ENCODE measurements around the gene XYLT2.
A peak's percentile ranks its signal among the peaks of the same experiment; 100 is the strongest.

The XYLT2 gene

DNA sequence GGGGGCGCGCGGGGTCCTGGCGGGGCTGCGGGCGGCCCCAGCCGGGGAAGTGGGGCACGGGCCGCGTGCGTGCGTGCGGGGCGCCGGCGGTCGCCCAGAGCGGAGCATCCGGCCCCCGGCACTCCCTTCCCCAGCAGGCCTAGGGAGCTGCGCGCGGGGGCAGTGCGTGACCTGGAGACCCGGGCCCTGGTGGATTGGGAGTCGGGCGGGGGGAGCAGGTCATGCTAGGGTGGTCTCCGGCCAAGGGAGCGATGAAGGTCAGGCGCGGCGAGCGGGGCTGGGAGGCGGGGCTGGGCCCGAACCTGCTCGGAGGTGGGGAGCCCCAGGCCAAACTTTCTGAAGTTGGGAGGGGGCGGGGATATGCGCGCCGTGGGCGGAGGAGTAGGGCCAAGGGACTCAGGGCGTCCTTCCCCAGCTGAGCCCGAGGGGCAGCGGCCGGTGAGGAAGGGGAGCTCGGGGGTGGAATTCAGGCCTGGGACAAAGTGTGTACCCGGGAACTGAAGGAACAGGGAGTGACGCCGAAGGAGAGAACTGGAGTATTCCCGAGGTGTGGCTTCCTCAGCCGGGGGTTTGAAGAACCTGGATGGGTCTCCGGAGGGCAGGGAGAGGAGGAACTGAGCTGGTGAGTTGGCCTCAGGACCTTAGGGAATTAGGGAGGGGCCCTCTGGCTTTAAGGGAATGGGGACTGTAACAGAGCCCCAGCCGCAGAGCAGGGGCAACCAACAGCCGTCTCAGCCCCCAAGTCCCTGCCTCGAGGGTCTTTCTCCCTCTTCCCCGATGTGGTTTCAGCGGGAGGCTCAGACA is 589 bp downstream of the XYLT2 start:
- TF ChIP-seq, protein P1, sequence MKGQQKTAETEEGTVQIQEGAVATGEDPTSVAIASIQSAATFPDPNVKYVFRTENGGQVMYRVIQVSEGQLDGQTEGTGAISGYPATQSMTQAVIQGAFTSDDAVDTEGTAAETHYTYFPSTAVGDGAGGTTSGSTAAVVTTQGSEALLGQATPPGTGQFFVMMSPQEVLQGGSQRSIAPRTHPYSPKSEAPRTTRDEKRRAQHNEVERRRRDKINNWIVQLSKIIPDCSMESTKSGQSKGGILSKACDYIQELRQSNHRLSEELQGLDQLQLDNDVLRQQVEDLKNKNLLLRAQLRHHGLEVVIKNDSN (IDR thresholded peaks at IDR 0.05): no peak
- TF ChIP-seq ZBTB7A (IDR thresholded peaks at IDR 0.05; ENCODE audit: low read depth): peak; percentile 50; the same call in 1 of the 2 replicates
- no peak for TF ChIP-seq RAD21 (IDR thresholded peaks at IDR 0.05; ENCODE audit: low read depth)
- TF ChIP-seq EGR1 (IDR thresholded peaks at IDR 0.05): peak; percentile 69; the same call in 1 of the 2 replicates

DNA sequence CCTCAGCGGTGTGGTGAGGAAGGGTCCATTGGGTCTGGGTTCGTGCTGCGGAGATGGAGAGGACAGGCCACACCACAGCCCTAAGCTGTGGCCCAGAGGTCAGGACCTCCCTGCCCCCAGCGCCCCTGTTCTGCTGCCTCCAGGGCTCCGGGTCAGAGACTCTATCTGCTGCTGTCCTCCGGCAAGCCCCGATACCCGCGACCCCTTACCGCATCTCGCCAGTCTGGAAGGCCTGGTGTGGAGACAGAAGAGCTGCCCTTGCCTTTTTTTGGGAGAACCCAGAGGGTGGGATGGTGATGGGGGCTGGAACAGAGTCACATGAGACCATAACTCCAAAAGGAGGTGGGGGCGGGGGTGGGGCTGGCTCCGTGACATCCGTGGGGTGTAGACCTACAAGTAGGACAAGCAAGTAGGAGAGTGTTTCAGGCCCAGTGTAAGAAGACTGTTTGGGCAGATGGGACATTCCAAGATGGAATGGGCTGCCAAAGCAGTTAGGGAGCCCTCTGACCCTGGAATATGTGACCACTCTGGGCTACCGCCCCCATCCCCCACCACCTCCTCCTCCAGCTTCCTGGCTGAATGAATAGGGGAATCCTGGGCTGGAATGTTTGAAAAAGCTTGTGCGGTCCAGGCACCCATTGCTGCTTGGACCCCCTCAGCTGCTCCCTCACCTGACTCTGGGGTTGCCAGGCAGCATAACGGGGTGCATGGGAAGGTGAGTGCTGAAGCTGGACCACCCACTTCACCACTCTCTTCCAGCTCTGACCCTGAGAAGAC is 1.4 kb downstream of the XYLT2 start:
- TF ChIP-seq, protein P2, sequence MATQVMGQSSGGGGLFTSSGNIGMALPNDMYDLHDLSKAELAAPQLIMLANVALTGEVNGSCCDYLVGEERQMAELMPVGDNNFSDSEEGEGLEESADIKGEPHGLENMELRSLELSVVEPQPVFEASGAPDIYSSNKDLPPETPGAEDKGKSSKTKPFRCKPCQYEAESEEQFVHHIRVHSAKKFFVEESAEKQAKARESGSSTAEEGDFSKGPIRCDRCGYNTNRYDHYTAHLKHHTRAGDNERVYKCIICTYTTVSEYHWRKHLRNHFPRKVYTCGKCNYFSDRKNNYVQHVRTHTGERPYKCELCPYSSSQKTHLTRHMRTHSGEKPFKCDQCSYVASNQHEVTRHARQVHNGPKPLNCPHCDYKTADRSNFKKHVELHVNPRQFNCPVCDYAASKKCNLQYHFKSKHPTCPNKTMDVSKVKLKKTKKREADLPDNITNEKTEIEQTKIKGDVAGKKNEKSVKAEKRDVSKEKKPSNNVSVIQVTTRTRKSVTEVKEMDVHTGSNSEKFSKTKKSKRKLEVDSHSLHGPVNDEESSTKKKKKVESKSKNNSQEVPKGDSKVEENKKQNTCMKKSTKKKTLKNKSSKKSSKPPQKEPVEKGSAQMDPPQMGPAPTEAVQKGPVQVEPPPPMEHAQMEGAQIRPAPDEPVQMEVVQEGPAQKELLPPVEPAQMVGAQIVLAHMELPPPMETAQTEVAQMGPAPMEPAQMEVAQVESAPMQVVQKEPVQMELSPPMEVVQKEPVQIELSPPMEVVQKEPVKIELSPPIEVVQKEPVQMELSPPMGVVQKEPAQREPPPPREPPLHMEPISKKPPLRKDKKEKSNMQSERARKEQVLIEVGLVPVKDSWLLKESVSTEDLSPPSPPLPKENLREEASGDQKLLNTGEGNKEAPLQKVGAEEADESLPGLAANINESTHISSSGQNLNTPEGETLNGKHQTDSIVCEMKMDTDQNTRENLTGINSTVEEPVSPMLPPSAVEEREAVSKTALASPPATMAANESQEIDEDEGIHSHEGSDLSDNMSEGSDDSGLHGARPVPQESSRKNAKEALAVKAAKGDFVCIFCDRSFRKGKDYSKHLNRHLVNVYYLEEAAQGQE (IDR thresholded peaks at IDR 0.05; ENCODE audit: low read depth): no peak
- TF ChIP-seq EGR1 (IDR thresholded peaks at IDR 0.05): no peak
- no peak for TF ChIP-seq YY1 (IDR thresholded peaks at IDR 0.05; ENCODE audit: low read depth)

DNA sequence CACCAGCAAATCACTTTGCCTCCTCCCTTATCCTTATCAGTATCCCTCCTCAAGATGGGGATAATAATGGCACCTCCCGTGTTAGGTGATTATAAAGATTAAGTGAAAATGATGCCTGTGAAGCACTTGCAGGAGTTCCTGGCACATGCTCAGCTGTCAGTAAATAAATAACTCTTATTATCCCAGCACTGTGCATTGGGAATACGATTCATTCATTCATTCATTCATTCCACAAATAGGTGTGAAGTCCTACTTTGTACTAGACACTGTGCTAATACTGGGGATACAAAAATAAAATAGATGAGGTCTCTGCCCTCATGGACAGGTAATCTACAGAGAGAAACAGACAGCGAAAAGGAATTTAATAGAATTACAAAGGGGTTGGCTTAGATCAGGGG is 2.0 kb downstream of the XYLT2 start:
- TF ChIP-seq EP300 (IDR thresholded peaks at IDR 0.05; ENCODE audit: borderline replicate concordance): no peak
- no peak for TF ChIP-seq YY1 (IDR thresholded peaks at IDR 0.05; ENCODE audit: low read depth)

DNA sequence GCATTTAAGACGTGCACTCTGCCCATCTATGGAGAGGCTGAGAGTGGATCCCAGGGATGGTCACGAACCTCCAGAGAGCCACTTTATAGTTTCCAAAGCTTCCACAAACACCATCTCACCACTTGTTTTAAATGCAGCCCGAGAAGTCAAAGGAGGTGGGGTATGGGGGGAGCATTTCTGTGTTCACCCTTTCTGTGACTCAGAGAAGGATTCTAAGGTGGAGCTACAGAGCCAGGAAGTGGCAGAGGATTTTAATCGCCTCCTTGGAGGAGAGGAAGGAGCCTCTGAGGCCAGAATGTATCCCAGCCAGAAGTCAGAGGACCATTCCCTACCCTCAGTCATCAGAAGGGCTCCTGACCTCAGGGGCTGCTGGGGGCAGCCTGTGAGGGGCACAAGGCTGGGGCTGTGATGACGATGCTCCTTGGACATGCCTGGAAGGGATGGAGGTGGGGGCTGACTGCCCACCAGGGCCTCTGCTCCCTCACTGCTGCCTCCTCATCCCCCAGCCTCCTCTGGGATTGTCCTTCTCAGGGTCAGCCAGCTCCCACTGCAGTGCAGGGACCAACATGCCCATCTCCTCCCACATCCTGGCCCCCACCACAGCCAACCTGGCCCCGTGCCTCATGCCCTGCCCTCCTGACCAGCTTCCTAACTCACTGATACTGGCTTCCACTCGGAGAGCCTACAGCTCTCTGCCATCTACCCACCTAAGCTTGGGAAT is 2.8 kb downstream of the XYLT2 start:
- no peak for TF ChIP-seq RAD21 (IDR thresholded peaks at IDR 0.05; ENCODE audit: low read depth)
- TF ChIP-seq EGR1 (IDR thresholded peaks at IDR 0.05): no peak
- no peak for TF ChIP-seq TEAD4 (IDR thresholded peaks at IDR 0.05)
- no peak for TF ChIP-seq FOXM1 (IDR thresholded peaks at IDR 0.05; ENCODE audit: borderline replicate concordance, low read depth)
- TF ChIP-seq TCF12 (IDR thresholded peaks at IDR 0.05; ENCODE audit: low read depth): no peak

DNA sequence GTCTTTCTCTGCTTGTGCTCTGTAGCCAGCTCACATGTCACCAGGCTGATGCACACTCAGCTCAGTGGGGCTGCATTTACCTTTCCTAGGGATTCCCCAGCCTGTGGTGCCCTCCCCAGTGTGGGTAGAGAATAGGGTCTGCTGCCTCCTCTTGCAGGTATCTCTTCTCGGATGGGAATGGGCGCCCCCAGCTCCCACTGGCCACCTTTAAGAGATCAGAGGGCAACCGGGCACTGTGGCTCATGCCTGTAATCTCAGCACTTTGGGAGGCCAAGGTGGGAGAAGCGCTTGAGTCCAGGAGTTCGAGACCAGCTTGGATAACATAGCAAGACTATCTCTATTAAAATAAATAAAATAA is 3.3 kb downstream of the XYLT2 start:
- TF ChIP-seq TAF1 (IDR thresholded peaks at IDR 0.05; ENCODE audit: low read depth): no peak
- no peak for TF ChIP-seq CEBPB (IDR thresholded peaks at IDR 0.05)
- no peak for TF ChIP-seq RAD21 (IDR thresholded peaks at IDR 0.05; ENCODE audit: low read depth)

DNA sequence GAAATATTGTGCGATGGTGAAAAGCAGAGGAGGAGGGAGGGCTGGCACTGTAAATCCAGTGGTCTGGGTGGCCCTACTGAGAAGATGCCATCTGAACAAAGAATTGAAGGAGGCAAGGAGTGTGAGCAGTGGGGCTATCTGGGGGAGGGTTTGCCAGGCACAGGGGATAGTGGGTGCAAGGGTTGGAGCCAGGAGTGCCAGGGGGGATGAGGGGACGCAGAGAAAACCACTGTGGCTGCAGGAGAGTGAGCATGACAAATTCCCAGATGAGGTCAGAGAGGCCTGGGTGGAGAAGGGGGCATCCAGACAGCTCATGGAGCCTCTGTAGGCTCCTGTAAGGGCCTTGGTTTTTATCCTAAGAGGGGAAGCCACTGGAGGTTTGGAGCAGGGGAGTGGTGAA is 4.8 kb downstream of the XYLT2 start:
- no peak for TF ChIP-seq EGR1 (IDR thresholded peaks at IDR 0.05)
- no peak for TF ChIP-seq ZBTB7A (IDR thresholded peaks at IDR 0.05; ENCODE audit: low read depth)
- TF ChIP-seq, protein P2 (IDR thresholded peaks at IDR 0.05; ENCODE audit: low read depth): no peak
- TF ChIP-seq TAF1 (IDR thresholded peaks at IDR 0.05; ENCODE audit: low read depth): no peak
- TF ChIP-seq, protein P3, sequence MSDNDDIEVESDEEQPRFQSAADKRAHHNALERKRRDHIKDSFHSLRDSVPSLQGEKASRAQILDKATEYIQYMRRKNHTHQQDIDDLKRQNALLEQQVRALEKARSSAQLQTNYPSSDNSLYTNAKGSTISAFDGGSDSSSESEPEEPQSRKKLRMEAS (IDR thresholded peaks at IDR 0.05): no peak
- no peak for TF ChIP-seq RAD21 (IDR thresholded peaks at IDR 0.05; ENCODE audit: low read depth)
- TF ChIP-seq TCF12 (IDR thresholded peaks at IDR 0.05; ENCODE audit: low read depth): no peak
- TF ChIP-seq NFIC (IDR thresholded peaks at IDR 0.05): no peak
- no peak for TF ChIP-seq FOXM1 (IDR thresholded peaks at IDR 0.05; ENCODE audit: borderline replicate concordance, low read depth)
- no peak for TF ChIP-seq TEAD4 (IDR thresholded peaks at IDR 0.05)

DNA sequence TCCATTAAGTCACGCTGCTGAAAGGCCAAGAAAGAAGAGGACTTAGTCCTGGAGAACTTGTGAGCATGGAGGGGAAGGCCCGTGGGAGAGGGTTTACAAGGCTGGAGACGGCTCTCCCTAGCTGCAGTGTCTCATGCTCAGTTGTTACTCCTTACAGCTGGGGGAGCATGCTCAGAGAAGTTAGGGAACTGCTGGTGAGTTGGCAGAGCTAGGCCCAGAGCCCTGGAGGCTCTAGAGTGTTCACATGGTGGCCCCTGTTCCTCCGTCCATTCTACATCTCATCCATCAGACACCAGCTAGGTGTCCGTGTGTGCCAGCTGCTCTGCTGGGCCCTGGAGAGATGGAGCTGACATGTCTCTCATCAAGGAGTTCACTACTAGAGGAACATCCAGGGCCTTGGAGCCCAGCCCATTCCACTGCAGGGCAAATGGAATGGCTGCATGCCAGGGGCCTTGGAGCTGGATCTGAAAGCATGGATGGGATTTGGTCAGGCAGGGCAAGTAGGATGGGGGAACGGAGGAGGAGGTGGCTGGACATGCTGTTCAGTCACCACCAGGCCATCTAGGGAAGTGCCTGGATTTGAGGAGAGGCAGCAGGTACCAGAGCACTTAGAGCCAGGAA is 6.3 kb downstream of the XYLT2 start:
- no peak for TF ChIP-seq TCF12 (IDR thresholded peaks at IDR 0.05; ENCODE audit: low read depth)
- TF ChIP-seq CREB1 (IDR thresholded peaks at IDR 0.05; ENCODE audit: low read depth): no peak
- no peak for TF ChIP-seq EP300 (IDR thresholded peaks at IDR 0.05; ENCODE audit: borderline replicate concordance)
- TF ChIP-seq TAF1 (IDR thresholded peaks at IDR 0.05; ENCODE audit: low read depth): no peak
- no peak for TF ChIP-seq FOXM1 (IDR thresholded peaks at IDR 0.05; ENCODE audit: borderline replicate concordance, low read depth)
- TF ChIP-seq TEAD4 (IDR thresholded peaks at IDR 0.05): no peak
- TF ChIP-seq, protein P3 (IDR thresholded peaks at IDR 0.05): no peak
- no peak for TF ChIP-seq YY1 (IDR thresholded peaks at IDR 0.05; ENCODE audit: low read depth)
- TF ChIP-seq NFIC (IDR thresholded peaks at IDR 0.05): no peak
- TF ChIP-seq, protein P2 (IDR thresholded peaks at IDR 0.05; ENCODE audit: low read depth): no peak
- TF ChIP-seq ZBTB7A (IDR thresholded peaks at IDR 0.05; ENCODE audit: low read depth): no peak
- TF ChIP-seq CEBPB (IDR thresholded peaks at IDR 0.05): no peak
- TF ChIP-seq, protein P1 (IDR thresholded peaks at IDR 0.05): no peak
- no peak for TF ChIP-seq EGR1 (IDR thresholded peaks at IDR 0.05)
- TF ChIP-seq RAD21 (IDR thresholded peaks at IDR 0.05; ENCODE audit: low read depth): no peak
